ENCODE data around the gene MKNK1.

Gene MKNK1

DNA sequence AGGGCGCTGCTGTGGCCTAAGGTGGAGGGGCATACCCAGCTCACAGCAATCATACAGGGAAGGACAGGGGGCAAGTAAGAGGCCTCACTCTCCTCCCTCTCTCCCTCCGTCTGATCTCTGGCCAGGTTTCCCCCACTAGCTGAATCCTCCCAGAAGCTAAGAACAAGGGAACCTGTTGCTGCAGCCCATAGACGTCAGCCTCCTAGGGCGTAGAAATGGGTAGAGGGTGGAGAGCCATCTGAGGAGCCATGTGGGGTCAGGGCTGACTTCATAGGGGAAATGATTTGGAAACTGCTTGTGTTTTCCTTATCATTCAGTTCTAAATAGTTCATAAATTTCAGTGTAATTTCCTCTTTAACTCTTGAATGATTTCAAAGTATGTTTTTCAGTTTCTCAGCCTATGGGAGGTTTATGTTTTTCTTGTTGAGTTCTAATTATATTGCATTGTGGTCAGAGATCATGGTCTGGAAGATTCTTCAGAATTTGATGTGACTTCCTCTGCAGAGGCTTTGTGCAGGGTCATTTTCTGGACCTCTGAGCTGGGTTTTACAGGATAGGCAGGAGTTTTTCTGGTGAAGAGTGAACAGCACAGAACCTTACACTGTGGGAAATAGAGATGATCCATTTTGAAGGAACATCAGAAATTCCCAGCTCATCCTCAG is 14.8 kb upstream of the MKNK1 start:
- no peak for DNase-seq (ENCODE audit: low spot score)

DNA sequence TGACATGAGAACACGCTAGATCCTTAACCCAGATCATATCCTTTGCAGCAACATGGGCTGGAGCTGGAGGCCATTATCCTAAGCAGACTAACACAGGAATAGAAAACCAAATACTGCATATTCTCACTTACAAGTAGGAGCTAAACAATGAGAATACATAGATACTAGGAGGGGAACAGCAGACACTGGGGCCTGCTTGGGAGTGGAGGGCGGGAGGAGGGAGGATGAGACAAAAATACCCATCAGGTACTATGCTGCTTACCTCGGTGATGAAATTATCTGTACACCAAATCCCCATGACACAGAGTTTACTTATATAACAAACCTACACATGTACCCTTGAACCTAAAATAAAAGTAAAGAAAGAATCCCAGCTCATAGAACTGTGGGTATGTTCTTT is 13.8 kb upstream of the MKNK1 start:
- DNase-seq (ENCODE audit: low spot score), result no peak

DNA sequence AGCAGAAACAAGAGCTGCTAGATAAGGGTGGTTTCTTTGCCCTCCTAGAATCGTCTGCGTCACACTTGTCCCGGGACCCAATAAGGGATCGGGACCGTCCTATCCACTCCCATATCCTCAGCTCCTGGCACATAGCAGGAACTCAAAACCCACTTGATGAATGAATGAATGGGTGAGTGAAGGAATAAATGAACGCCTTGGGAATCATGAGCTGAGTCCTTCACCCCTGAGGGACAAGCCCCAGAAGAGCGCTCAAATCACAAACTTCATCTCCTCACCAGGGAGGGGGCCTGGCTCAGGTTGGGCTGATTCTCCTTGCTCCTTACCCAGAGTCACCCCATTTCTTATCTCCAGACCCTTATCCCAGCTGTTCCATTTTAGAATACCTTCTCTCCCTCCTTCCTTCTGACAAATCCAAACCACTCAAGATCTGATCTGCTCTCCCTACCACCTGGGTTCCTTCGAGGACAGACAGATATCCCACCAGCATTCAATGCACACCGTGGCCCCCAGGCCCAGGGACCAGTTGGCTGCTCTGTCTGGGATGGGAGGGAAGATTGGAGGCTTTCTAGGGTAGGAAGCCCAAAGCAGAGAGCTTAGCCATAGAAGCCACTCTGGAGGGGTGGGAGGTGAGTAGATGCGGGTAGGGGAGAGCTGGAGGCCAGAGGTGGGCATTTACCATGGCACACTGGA is 13.2 kb upstream of the MKNK1 start:
- no peak for DNase-seq (ENCODE audit: low spot score)

- peak; percentile 40 for DNase-seq (ENCODE audit: low spot score)
Measured at GRCh38 chr1:46616277-46617107, 12.4 kb upstream of the MKNK1 start, which contains the start of gene MOB3C. Gene MOB3C (minus strand): TSS chr1:46616811. CDS start chr1:46613321, 3,490 bp downstream.

- no peak for DNase-seq (ENCODE audit: low spot score)
Measured at GRCh38 chr1:46615735-46616134, 11.7 kb upstream of the MKNK1 start.

GRCh38 chr1:46615088-46615487 is 11.0 kb upstream of the MKNK1 start:
- DNase-seq (ENCODE audit: low spot score), result no peak

DNA sequence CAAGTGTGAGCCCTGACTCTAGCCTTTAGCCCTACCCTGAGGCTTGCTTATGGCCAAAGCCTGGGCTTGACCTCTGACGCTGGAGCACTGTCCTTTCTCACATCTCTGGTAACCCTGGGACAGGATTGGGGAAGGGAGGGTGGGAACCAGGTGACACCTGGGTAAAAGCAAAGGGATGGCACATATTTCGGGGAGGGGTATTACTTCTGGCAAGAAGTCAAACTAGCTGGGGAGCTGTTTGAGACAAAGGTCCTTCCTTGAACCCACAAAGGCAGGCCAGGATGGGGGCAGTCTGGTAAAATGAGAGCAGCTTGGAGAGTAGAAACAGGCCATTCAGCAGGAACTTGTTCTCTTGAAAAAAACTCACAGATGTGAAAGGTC is 10.5 kb upstream of the MKNK1 start:
- DNase-seq (ENCODE audit: low spot score), result no peak

DNA sequence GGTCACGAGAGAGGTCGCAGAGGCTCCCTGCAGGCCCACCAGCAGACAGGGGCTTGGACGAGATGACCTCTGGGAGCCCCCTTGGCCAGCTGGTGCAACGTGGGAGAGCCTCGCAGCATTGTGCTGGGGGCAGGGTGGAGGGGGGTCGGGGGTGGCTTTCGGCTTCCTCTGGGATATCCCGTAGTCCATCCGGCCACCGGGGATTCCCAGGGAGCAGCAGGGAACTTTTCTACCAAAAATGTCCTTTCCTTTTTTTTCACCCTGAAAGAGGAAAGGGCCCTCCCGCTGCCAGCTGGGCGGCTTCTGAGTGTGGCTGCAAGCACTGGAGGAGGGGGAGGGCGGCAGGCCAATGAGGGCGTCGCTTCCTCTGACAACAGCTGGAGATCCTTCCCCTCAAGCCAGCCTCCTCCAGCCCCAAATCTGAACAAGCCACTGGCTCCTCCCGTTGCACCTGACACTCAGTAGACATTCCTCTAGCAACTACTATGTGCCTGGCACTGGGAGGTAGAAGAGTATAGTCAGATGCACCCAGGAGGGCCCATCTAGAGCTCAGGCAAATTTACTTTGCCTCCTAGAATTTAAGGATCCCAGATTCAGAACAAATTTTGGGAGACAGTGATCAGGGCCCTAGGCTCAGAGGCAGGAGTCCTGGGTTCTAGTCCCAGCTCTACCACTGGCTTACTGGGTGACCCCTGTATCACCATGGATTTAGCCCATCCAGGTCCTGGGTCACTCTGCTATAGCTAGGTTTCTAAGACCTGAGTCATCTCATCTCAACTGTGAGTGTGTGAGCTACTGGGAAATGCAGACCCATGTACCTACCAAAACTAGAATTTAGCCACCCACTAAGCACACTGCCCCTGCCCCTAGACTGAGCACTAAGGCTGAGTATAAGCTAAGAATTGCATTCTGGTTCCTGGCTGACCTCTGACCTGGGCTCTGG is 9.9 kb upstream of the MKNK1 start:
- no peak for DNase-seq (ENCODE audit: low spot score)

DNA sequence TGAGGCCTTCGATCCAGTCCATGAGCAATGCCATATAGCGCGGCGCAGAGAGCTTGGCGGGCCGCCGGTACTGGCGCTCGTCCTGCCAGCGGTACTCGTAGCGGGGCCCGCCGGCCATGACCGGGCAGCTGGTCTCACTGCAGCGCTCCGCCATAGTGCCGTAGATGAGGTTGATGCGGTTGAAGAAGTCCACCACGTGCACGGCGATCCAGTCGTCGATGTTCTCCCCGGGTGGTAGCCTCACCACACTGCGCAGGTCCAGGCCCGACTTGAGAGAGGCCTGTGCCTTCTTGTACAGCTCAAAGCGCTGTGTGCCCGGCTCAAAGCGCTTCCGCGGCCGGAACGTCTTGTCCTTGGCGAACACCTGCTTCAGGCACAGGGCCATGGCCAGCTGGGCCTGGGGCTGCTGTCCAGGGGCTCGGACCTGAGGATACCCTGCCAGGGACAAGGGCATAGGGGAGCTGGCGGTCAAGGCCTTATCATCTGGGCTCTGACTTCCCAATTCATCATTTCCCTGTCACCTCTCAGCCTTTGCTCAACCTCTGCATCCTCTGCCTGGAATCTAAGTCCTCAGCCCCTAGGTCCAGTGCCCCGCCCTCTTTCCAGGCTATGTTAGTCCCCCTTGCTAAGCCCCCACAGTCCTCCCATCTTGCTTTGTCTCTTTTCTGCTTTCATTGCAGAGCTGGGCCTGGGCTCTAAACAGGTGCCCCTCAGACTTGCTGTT is 9.0 kb upstream of the MKNK1 start:
- DNase-seq (ENCODE audit: low spot score), result no peak

GRCh38 chr1:46611691-46612221 is 7.7 kb upstream of the MKNK1 start:
- no peak for DNase-seq (ENCODE audit: low spot score)

- no peak for DNase-seq (ENCODE audit: low spot score)
Measured at GRCh38 chr1:46607345-46608130, 3.5 kb upstream of the MKNK1 start.

- no peak for DNase-seq (ENCODE audit: low spot score)
Measured at GRCh38 chr1:46606255-46606965, 2.3 kb upstream of the MKNK1 start.

DNA sequence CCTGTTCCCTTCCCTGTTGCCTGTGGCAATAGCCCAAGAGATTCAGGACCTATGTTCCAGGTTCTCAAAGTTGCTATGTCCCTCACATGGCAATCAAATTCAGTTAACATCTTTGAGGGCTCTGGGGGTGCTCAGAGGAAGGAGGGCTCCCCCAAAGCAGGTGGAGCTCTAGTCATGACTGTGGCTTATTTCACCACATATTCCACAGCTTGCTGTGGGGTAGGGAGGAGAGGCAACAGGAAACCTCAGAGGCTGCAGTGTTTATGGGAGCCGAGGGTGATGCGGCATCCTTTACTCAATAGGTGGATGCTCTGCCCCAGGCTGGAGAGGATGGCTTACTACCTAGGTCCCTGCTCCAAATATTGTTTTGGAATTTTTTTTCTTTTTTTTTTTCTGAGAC is 1.2 kb upstream of the MKNK1 start:
- DNase-seq (ENCODE audit: low spot score), result no peak

- DNase-seq (ENCODE audit: low spot score), result no peak
Measured at GRCh38 chr1:46603481-46603857, 599 bp downstream of the MKNK1 start.

GRCh38 chr1:46601257-46602007 is 2.6 kb downstream of the MKNK1 start:
- no peak for DNase-seq (ENCODE audit: low spot score)

GRCh38 chr1:46599059-46599970 is 4.8 kb downstream of the MKNK1 start:
- no peak for DNase-seq (ENCODE audit: low spot score)

GRCh38 chr1:46596846-46597245 is 7.2 kb downstream of the MKNK1 start:
- DNase-seq (ENCODE audit: low spot score), result no peak

GRCh38 chr1:46596036-46596435 is 8.0 kb downstream of the MKNK1 start:
- DNase-seq (ENCODE audit: low spot score), result no peak

Measured in kidney capillary endothelial cell (primary cell).